Cardiac muscle cell (in vitro differentiated cells and primary cell): ENCODE data around the gene SLC22A13. TPM values are rescaled to one million over a fixed set of nuclear protein-coding genes. Genes with fewer than 3 reads are reported as not detected.

ENCODE experiments used
- DNase-seq, 2 donors: peaks; one replicate each; pipeline versions ENCODE4 v3.0.0 to v3.0.0-alpha.2; 2010 to 2017; ENCODE audit warnings: low read depth in 1 of 2, low spot score in 1 of 2
- H3K27ac ChIP-seq: fragments of 200-600 bp; sonication (generic); 2 replicates; pipeline ENCODE4 v1.5.1; 2016
- H3K27me3 ChIP-seq: fragments of 200-600 bp; sonication (generic); 2 replicates; pipeline ENCODE4 v1.6.0; 2016; ENCODE audit warnings: control low read depth
- H3K36me3 ChIP-seq: fragments of 200-600 bp; sonication (generic); 2 replicates; pipeline ENCODE4 v1.5.1; 2016; ENCODE audit warnings: control low read depth
- H3K4me1 ChIP-seq: fragments of 200-600 bp; sonication (generic); 2 replicates; pipeline ENCODE4 v1.8.1; 2017; ENCODE audit warnings: low read depth, mild to moderate bottlenecking, mixed run types
- H3K4me3 ChIP-seq: fragments of 200-600 bp; sonication (generic); 2 replicates; pipeline ENCODE4 v1.5.1; 2016; ENCODE audit warnings: mild to moderate bottlenecking
- H3K9me3 ChIP-seq: fragments of 200-600 bp; sonication (generic); 2 replicates; pipeline ENCODE4 v1.5.1; 2017; ENCODE audit warnings: low read depth, mild to moderate bottlenecking, control low read depth
- CTCF ChIP-seq: IDR thresholded peaks from 2 replicates; pipeline ENCODE4 v1.5.1; 2012; ENCODE audit warnings: low read depth, mild to moderate bottlenecking, low read length
- polyA plus RNA-seq: library from polyadenylated mRNA; unstranded; fragments of >200 nt; fragmentation: Nextera tagmentation; extraction: Ambion mirVana; gene quantifications from 2 replicates; pipeline ENCODE4 v1.2.1, GENCODE V29; 2016
- total RNA-seq: library from RNA; depleted of rRNA; stranded (reverse); fragments of >200 nt; gene quantifications from 2 replicates; pipeline ENCODE4 v1.2.3, GENCODE V29; 2016

The SLC22A13 gene
- total and polyA plus RNA-seq, 2 experiments from 2014 or later: 0.37 to 0.39 TPM

GRCh38 chr3:38314112-38314763, 48.6 kb downstream of the SLC22A13 start:
- H3K4me3 ChIP-seq: no peak overlapping the region
- DNase-seq: peak in 1 of 2 donors; percentile 15
- H3K36me3 ChIP-seq: no peaks in the 10 kb centered on the region

GRCh38 chr3:38314764-38315487, 49.3 kb downstream of the SLC22A13 start:
- no peak for TF ChIP-seq CTCF

More at GRCh38 chr3:38314112-38314763, 48.6 kb downstream of the SLC22A13 start:
- TF ChIP-seq CTCF: no peak
- no peaks in the 10 kb centered on the region for H3K9me3 ChIP-seq
- no peaks in the 10 kb centered on the region for H3K4me1 ChIP-seq
- no peaks in the 10 kb centered on the region for H3K27me3 ChIP-seq
- H3K27ac ChIP-seq: no peak overlapping the region

GRCh38 chr3:38315488-38316230, 50.0 kb downstream of the SLC22A13 start:
- DNase-seq: no peak
- TF ChIP-seq CTCF: no peak
- Histone ChIP-seq H3K36me3 (no peaks in the 10 kb centered on the region), H3K4me1 (no peaks in the 10 kb centered on the region), H3K9me3 (no peaks in the 10 kb centered on the region), H3K27me3 (no peaks in the 10 kb centered on the region), H3K27ac (no peak overlapping the region), H3K4me3 (no peak overlapping the region)

More at GRCh38 chr3:38314764-38315487, 49.3 kb downstream of the SLC22A13 start:
- Histone ChIP-seq H3K27ac (no peak overlapping the region), H3K9me3 (no peaks in the 10 kb centered on the region), H3K36me3 (no peaks in the 10 kb centered on the region), H3K4me1 (no peaks in the 10 kb centered on the region), H3K27me3 (no peaks in the 10 kb centered on the region), H3K4me3 (no peak overlapping the region)
- DNase-seq: no peak

GRCh38 chr3:38316356-38317191, 51.0 kb downstream of the SLC22A13 start:
- TF ChIP-seq CTCF: no peak
- Histone ChIP-seq H3K4me1 (no peaks in the 10 kb centered on the region), H3K36me3 (no peaks in the 10 kb centered on the region), H3K9me3 (no peaks in the 10 kb centered on the region), H3K27ac (no peak overlapping the region), H3K27me3 (no peaks in the 10 kb centered on the region), H3K4me3 (no peak overlapping the region)
- DNase-seq: no peak

- H3K4me3 ChIP-seq: no peak overlapping the region
- TF ChIP-seq CTCF: no peak
- H3K9me3 ChIP-seq: no peaks in the 10 kb centered on the region
- H3K27ac ChIP-seq: no peak overlapping the region
- no peaks in the 10 kb centered on the region for H3K4me1 ChIP-seq
- no peaks in the 10 kb centered on the region for H3K36me3 ChIP-seq
- no peaks in the 10 kb centered on the region for H3K27me3 ChIP-seq
- peak in 1 of 2 donors; percentile 50 for DNase-seq
Measured at GRCh38 chr3:38317192-38317759, 51.7 kb downstream of the SLC22A13 start.
